Stimulated activated CD8-positive, alpha-beta memory T cell treated with anti-CD3 and anti-CD28 coated beads, Interleukin-15, amount 100 ng/mL, for 1 hour (primary cell): ENCODE data around the gene MAP3K9.

Experiments used
- DNase-seq: peaks from one replicate; pipeline ENCODE4 v3.0.0-alpha.2; 2020; ENCODE audit warnings: low read depth

MAP3K9 gene

DNA sequence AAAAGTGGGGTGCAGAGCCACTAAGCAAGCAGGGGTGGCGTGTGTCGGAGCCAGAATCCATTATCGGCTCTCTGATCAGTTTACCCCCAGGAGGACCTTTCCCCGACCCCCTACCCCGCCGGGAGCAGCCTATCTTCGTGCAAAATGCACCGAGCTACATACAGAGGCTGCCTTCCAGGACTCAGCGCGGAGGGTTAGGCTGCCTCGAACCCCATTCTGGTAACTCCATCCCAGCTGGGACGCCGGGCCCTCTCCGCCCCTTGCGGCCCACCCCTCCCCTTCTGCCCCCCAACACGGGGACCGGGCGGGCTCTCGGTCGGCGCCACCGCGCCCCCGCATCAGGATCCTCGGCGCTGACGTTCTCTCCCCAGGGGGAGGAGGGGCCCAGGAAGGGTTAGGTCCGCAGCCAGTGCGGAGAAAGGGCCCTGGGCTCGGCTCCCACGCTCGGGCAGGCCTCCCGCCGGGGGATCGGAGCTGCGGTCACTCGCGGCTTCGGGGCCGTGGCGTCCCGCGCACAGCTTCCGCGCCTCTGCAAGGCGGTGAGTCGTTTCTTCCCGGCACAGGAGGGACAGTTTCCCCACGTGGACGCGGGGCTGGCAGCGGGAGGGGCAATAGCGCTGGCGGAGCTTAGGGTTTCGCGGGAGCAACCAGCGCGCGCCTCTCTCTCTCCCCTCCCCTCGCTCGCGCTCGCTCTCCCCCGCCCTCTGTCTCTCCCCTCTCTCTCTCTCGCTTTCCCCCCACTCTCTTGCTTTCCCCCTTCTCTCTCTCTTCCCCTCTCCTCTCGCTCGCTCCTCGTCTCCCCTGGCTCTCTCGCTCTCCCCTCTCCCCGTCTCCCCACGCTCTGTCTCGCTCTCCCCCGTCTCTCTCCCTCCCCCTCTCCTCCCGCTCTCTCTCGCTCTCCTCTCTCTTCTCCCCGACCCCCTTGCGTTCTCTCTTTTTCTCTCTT lies 12.5 kb upstream of the MAP3K9 start:
- DNase-seq, result no peak

- DNase-seq, result no peak
Observed at GRCh38 chr14:70816525-70816924, 7.2 kb upstream of the MAP3K9 start.

DNA sequence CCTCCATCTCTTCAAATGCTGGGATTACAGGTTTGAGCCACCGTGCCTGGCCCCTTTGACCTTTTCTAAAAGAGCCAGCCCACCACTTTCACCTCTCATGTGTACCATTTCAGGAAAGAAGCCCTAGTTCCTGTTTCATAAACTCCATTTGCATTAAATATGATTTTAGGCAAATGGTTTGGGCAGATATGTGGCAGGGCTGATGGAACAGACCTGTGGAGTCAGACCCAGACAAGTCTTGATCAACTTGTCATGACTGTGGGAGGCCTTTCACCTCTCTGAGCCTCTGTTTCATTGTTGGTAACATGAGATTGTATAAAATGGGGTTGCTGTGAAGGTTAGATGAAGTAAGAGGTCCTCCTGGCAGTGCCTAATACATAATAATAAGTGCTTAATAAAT lies 5.2 kb upstream of the MAP3K9 start:
- no peak for DNase-seq

GRCh38 chr14:70812124-70812818 lies 3.0 kb upstream of the MAP3K9 start:
- no peak for DNase-seq

DNA sequence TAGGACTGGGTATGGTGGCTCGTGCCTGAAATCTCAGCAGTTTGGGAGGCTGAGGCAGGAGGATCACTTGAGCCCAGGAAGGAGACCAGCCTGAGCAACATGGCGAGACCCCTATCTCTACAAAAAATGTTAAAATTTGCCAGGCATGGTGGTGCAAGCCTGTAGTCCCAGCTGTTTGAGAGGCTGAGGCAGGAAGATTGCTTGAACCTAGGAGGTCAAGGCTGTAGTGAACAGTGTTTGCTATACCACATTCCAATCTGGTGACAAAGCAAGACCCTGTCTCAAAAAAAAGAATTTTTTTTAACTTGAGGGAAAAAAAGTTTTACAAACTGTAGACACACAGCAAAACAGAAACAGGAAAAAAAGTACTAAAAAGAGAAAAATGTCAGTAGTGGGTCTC lies 2.3 kb upstream of the MAP3K9 start:
- no peak for DNase-seq

DNA sequence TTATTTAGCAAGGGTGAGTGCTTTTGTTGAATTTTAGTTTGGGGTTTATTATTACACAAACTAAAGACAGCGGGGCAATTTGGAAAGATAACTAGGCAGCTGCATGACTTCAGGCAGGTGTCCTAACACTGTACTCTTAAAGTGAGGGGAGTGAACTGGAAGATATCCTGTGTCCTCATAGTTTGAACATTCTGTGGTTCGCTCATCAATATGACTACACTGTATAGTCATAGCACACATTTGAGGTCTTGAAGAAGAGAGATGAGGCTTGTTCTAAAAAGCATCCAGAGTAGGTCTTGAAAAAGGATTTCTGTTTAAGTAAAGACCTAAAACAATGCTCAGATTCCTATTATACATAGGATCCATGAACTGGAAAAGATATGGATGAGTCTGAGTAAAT lies 1.7 kb upstream of the MAP3K9 start:
- DNase-seq, result no peak

GRCh38 chr14:70810621-70811020 lies 1.3 kb upstream of the MAP3K9 start:
- no peak for DNase-seq

- no peak for DNase-seq
Observed at GRCh38 chr14:70808416-70809224, 693 bp downstream of the MAP3K9 start.

GRCh38 chr14:70807898-70808415 lies 1.4 kb downstream of the MAP3K9 start:
- no peak for DNase-seq

DNA sequence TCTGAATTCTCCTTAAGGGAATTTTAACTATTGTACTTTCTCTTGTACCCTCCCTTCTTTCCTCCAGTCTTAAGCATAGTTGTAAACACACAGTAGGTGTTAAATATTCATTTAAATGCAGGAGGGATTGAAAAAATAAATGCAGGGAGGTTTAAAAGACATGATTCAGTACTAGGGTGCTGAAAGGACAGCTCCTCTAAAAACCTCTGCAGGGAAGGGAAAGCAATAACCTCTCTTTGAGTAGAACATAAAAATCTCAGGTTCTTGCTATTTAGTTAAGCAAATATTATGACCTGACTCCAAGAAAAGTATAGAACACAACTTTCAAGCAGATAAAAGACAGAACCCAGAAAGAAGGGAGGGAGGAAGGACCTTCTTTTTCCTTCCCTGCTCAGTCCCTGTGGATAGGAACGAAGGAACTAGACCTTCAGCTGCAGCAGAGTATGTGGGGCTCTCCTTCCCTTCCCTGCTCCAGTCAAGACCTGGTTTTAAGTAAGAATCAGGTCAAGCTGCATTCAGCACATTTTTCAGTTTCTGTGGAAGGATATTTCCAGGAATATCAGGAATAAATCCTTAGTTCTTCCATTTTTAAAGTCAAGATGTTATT lies 4.7 kb downstream of the MAP3K9 start:
- no peak for DNase-seq

DNA sequence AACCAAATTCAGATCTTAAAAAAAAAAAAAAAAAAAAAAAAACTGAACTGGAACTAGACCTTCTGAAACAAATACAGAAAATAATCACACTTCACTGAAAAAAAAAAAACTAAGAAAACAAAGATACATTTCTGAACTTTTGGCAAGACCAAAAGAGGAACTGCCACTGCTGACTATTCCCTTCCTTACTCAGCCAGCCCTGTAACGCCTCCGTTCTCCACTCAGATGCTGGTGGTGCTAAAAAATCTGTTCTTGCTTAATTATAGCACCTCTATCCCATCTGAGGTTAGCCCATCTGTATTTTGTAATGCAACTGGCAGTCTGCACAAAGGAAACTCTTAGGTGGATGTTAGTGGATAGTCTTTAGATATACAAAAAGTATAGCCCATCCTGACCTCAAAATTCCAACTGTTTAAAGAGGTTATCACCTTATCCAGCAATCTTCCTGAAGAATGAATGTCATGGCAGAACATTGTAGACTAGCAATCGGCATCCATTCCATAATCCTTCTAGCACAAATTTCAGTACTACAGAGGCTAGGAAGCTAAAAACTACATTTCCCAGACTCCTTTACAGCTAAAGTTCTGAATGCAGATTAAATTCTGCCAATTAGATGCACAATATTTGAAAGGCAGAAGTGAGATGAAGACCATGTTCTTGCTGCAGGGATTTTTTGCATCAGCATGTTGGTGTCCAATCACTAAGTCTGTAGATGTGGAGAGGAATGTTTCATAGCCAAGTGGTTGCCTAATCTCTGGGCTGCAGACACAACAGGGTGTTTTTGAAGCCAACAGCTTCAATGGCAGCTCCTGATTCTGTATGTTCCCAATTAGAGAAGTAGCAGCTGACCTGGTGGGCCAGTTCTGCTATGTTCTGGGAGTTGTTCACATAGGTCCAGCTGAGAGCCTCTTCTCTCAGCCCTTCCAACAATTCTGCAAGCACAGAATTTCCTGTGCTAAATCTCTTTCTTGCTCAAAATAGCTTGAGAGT lies 5.7 kb downstream of the MAP3K9 start:
- no peak for DNase-seq

- no peak for DNase-seq
Observed at GRCh38 chr14:70802379-70802778, 6.9 kb downstream of the MAP3K9 start.

DNA sequence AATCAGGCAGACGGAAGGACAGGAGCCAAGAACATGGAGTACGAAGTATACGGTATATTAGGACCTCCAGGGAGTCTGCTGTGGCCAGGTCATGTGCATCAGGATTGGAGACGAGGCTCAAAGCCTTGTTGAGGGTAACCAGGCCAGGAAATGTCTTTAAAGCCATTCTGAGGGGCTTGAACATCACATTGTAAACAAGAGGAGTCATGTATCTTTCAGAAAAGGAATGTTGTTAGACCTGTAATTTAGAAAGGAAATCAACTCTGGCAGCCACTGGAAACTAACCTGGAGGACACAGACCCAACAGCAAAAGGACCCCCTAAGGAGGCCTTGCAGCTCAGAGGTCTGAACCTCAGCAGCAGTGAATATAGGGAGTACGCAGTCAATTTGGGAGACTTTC lies 7.5 kb downstream of the MAP3K9 start:
- DNase-seq, result no peak

- DNase-seq, result no peak
Observed at GRCh38 chr14:70796551-70796950, 12.8 kb downstream of the MAP3K9 start.

- DNase-seq, result no peak
Observed at GRCh38 chr14:70794294-70794693, 15.0 kb downstream of the MAP3K9 start.

GRCh38 chr14:70793637-70794036 lies 15.7 kb downstream of the MAP3K9 start:
- no peak for DNase-seq

GRCh38 chr14:70792939-70793338 lies 16.4 kb downstream of the MAP3K9 start:
- DNase-seq, result no peak

DNA sequence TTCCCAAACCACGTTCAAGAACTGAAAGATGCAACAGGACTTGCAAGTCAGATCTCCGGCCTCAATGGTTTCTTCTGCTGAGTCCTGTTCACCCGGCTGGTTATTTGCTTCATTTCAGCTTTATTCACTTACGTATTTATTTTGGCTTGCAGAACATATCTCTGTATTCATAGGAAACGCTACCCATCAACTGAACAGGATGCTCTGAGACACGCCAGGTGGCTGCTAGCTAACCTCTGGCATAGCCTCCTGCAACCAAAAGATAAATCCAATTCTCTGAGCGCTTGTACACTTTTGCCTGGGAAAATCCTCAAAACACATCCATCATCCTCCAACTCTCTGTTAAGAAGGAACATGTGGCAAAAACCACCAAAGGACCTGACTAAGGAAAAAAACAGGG lies 17.3 kb downstream of the MAP3K9 start:
- no peak for DNase-seq

- DNase-seq, result no peak
Observed at GRCh38 chr14:70789961-70790360, 19.4 kb downstream of the MAP3K9 start.

DNA sequence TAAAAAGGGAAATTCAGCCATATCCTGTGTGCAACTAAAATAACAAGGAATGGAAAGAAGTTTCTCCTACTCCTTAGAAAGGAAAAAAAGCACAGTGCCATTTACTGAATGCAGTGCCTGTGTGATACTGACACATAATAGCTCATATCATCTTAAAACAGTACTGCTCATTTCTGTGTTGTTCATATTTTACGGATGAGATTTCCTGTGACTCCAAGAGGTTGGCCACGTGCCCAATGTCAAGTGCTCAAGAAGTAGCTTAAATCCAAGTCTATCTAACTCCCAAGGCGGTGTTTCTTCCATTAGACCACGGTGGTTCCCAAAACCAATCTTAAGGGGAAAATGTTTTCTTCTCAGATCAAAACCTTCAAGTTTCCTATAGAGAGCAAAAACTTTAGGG lies 20.0 kb downstream of the MAP3K9 start:
- no peak for DNase-seq

- DNase-seq, result no peak
Observed at GRCh38 chr14:70788898-70789297, 20.4 kb downstream of the MAP3K9 start.
